ENCODE measurements around the gene EFNA2.
"Not testable (repeated sequence)": the region's sequence is repeated elsewhere in the genome, so short reads cannot be mapped to it uniquely, and the experiment has no call there.

Gene EFNA2

DNA sequence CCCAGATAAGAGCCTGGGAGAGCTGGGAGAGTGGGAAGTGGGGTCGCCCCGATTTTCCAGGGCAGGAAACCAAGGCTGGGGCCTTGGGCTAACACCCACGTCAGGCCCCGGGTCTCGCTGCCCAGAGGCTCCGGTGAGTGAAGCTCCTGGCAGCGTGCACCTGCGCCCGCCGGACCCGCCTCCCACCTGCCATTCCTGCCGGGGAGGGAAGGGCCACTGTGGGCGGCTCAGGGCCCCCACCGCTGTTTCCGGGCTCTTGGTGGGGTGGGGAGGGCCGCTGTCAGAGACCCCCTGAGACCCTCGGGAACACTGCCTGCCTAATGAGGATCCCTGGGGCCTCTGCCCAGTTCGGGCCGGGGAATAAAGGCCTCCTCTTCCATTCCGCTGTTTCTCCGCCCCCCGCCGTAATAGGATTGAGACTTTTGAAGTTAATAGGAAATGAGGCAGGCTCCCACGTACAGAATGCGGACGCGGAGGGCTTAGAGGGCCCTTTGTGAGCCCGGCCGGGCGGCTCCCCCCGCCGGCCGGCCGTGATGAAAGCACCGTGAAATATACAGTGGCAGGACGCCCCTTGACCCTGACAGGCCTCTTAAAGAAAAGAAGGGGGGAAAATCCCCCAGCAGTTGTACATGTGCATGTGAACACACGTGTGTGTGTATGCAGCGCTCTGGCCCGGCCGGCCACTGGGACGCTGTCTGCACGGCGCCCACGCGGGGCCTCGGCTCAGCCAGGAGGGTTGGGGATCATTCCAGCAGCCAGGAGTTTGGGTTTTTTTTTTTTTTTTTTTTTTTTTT, 33.2 kb downstream of the EFNA2 start:
- no peak for DNase-seq (ENCODE audit: low read depth in 2 of 2)

DNA sequence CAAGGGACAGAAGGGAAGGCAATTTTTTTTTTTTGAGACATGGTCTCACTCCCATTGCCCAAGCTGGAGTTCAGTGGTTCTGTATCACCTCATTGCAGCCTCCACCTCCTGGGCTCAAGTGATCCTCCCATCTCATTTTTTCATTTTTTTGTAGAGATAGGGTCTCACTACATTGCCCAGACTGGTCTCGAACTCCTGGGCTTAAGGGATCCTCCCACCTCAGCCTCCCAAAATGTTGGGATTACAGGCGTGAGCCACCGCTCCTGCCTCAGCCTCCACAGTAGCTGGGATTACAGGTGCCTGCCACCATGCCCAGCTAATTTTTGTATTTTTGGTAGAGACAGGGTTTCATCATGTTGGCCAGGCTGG, 34.6 kb downstream of the EFNA2 start:
- DNase-seq (ENCODE audit: low read depth in 2 of 2), result not testable (repeated sequence)

DNA sequence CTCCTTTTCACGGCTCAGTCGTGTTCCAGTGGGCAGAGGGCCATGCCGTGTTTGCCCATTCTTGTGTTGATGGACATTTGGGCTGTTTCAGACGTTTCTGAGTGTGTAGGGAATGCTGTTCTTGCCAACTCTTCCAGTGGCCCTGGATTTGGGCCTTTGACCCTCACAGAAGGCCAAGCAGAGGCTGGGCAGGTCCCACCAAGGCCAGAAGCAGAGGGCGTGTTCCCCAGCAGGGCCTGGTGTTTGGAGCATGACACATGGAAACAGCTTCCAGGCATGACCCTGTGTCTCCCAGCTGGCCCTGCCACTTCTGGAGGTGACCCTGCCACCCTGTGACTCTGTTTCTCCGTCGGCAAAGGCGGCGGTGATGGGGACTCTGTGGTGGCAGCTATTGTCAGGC, 35.9 kb downstream of the EFNA2 start:
- DNase-seq (ENCODE audit: low read depth in 2 of 2), result no peak

DNA sequence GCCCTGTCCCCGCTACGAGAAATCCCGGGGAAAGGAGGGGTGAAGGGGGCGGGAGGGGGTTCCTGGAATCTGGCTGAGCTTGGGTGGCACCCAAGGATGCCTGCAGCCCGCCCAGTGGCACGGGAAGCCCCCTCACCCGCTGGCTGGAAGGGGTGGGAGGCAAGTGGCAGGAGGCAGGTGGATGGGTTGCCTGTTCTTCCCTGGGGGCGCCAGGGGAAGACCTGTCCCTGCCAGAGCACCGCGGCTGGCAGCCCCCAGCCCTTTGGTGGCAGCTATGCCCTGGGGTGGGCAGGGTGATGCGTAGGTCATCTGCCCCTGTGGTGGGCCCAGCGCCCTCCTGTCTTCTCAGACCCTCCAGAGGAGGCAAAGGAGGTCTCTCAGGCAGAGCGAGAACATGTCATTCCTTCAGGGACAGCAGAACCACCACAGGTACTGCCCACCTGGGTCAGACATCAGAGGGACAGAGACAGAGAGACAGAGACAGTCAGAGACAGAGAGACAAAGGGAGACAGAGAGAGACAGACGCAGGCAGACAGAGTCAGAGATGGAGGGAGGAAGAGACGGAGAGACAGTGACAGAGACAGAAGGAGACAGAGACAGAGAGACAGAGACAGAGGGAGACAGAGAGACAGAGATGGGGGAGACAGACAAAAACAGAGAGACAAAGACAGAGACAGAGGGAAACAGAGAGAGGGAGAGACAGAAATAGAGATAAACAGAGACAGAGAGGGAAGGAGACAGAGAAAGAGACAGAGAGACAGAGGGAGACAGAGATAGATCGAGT, 36.7 kb downstream of the EFNA2 start:
- DNase-seq (ENCODE audit: low read depth in 2 of 2), result no peak

DNA sequence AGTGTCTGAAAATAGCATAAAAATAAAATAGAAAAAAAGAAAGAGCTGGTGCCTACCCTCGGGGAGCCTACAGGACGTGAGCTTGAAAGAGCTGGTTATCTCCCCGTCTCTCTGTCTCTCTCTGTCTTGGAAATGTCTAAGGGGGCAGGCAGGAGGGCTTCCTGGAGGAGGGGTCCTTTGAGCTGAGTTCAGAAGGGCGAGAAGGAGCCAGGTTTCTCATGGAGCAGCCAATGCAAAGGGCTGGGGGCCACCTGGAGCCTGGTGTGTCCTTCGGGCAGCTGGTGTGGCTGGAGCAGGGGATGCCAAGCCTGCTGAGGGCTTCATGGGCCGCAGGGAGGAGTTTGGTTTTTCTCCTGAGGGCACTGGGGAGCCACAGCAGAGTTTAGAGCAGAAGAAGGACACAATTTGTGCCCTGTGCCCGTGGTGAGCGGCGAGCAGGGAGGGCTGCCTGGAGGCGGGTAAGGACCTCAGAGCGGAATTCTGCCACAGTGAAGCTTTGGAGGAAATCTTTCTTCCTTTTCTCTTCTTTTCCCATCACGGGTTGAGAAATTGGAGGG, 38.7 kb downstream of the EFNA2 start:
- no peak for DNase-seq (ENCODE audit: low read depth in 2 of 2)

DNA sequence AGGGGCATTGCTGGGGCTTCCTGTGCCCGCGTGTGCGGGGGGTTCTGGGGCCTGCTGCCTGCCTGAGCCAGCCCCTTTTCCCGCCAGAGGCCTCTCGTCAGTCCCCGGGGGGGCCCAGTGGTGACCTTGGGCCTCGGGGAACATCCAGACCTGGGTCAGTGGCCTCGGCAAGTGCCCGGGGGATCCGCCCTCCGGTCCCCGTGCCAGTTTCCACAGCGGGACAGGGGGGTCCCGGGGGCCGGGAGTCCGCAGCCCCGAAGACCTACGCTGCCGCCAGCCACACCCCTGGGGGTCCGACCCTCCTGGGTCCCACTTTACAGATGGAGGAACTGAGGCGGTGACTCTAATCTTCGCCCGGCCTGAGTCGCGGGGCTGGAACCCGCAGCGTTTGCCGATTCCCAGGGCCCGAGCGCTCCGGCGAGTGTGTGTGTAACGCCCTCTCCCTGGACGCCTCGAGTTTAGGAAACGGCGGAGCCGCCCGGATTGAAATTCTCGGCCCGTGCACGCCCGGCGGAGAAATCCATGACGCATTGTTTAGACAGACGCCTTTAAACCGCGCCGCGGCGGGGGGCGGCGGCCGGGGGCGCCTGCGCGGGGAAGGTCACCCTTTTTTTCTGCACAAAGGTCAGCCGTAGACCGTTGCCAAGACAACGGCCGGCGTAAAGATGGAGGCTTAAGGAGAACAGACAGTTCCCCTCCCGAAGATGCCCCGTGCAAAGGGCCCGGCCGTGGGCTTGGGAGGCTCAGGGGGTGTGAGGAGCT, 39.3 kb downstream of the EFNA2 start:
- DNase-seq (ENCODE audit: low read depth in 2 of 2), result no peak

DNA sequence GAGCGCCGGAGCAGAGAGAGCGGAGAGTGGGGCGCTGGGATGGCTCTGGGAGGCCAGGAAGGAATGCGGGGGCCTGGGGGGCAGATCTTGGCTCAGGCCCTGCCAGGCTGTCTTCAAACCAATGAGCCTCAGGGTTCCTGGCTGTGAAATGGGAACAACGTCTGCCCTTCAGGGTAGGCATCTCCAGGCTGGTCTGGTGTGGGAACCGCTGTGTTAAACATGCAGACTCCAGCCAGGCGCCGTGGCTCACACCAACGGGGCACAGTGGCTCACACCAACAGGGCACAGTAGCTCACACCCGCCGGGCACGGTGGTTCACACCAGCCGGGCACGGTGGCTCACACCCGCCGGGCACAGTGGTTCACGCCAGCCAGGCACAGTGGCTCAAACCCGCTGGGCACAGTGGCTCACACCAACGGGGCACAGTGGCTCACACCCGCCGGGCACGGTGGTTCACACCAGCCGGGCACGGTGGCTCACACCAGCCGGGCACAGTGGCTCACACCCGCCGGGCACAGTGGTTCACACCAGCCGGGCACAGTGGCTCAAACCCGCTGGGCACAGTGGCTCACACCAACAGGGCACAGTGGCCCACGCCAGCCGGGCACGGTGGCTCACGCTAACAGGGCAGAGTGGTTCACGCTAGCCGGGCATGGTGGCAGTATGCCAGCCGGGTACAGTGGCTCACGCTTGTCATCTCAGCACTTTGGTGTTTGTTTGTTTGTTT, 40.1 kb downstream of the EFNA2 start:
- DNase-seq (ENCODE audit: low read depth in 2 of 2), result no peak

DNA sequence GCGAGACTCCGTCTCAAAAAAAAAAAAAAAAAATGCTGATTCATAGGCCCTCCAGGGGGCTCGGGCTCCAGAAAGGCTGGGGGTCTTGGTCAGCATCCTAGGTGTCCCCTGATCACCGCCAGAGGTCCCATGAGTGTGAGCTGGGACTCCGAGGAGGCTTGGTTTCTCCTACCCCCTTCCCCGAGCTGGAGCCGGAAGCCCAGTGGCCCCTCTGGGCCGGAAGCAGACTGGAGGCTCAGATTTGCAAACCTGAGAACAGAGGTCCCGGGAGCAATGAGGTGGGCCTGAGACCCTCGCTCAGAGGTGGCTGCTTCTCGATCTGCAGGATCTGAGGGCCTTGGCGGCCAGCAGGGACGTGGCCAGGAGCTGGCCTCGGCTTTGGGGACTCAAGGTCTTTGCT, 41.5 kb downstream of the EFNA2 start:
- no peak for DNase-seq (ENCODE audit: low read depth in 2 of 2)

DNA sequence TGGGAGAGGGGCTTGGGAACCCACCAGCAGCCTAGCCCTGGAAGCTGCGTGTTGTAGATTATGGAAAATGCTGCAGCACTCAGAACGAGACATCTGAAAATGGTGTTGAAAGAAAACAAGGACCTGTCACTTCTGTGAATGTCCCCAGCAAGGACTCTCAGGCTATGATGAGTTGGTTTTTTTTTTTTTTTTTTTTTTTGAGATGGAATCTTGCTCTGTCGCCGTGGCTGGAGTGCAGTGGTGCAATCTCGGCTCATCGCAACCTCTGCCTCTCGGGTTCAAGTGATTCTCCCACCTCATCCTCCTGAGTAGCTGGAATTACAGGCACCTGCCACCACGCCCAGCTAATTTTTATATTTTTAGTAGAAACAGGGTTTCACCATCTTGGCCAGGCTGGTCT, 46.5 kb downstream of the EFNA2 start:
- DNase-seq (ENCODE audit: low read depth in 2 of 2), result not testable (repeated sequence)

DNA sequence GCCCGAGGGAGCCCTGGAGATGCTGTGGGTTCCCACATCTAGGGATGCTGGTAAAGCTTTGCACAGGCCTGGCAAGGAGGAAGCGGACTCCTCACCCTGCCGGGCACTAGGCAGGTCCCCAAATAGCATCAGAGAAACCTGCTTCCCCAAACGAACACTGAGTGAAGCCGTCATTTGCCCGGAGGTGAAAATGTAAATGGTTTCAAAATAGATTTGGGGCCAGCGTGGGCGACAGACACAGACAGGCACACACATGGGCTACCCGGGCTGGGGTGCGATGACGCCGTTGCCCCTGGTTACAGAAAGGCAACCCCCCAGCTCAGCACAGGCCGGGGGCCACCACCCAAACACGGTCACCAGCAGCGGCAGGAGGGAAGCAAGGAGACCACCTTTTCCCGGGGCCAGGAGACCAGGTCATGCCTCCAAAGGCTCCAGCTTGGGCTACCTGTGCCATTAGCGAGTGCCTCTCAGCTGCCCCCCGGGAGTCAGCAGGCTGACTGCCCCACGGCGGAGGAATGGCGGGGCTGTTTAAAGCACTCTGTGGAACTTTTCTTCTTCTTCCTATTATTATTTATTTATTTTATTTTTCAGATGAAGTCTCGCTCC, 50.5 kb downstream of the EFNA2 start:
- no peak for DNase-seq (ENCODE audit: low read depth in 2 of 2)

DNA sequence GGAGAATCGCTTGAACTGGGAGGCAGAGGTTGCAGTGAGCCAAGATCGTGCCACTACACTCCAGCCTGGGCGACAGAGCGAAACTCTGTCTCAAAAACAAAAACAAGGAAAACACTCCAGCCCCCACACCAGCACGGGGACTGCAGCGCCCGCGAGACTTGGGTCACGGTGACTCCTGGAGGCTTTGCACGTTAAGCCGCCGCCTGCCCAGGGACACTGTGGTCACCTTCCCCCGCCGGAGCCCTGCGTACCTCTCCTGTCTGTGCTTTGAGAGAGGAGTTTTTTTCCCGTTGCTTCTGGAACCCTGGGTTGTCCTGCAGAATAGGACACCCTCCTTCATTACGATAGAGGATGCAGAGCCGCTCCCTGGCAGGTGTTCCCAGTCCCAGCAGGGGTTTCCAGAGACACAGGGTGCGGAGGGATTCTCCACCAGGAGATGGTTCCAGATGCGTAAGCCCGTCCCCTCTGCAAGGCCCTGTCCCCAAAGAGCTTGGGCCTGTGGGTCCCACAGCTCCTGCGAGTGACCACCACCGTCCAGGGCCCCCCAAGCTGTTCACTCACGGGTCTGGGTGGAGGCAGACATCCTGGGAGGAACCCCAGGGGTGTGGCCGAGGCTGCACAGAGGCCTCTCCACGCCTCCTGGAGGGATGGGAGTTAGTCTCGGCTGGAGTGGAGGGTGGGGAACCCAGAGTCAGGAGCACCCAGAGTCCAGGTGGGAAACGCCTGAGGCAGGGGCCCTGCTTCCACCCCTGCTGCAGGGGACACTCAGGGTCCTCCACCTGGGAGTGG, 55.2 kb downstream of the EFNA2 start:
- no peak for DNase-seq (ENCODE audit: low read depth in 2 of 2)

DNA sequence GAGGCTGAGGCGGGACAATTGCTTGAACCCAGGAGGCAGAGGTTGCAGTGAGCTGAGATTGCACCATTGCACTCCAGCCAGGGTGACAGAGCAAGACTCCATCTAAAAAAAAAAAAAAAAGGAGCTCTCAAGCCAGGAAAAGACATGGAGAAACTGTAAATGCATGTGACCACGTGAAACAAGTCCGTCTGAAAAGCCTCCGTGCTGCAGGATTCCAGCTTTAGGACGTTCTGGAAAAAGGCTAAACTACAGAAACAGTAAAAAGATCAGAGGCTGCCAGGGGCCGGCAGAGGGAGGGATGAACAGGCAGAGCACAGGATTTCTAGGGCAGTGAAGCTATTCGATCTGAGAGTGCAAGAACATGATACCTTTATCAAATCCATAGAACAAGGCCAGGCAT, 57.4 kb downstream of the EFNA2 start:
- no peak for DNase-seq (ENCODE audit: low read depth in 2 of 2)

DNA sequence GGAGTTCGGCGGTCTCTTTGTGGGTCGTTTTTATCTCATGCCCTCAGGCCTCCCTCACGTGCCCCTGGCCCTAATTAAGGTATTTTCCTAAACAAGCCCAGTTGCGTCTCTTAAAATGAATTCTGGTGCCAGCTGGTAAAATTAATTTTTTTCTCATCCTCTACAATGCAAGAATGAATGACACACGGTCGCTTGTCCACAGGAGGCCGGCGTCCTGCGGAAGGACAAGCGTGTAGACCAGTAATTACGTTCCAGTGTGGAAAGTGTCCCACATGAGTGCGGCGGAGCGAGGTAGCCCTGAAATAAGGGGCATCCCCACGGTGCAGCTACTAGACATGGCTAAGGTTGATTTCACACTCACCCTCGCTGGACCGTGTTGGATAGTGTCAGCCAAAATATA, 63.5 kb downstream of the EFNA2 start:
- no peak for DNase-seq (ENCODE audit: low read depth in 2 of 2)

DNA sequence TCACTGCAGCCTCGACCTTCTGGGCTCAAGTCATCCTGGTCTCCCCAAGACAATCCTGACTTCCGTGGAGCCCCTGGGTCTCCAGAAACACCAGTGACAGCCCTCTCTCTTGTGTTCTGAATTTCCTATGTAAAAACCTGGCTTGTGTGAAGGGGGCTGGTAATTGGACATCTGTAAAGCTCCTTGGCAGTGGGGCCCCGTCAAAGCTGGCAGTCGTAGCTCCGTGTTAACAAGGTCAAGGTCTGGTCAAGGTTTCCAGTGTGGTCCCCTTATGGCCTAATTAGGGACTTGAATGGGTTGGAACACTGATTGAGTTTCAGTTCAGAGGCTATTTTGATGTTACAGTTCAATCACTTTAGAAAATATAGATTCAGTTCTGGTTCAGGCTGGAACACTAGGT, 65.2 kb downstream of the EFNA2 start:
- no peak for DNase-seq (ENCODE audit: low read depth in 2 of 2)

Data from activated CD8-positive, alpha-beta memory T cell treated with anti-CD3 and anti-CD28 coated beads for 4 hours (primary cell).